BJ (cell line): ENCODE results near the gene ANO7. TPM values are rescaled to one million over a fixed set of nuclear protein-coding genes. Genes with fewer than 3 reads are reported as not detected.

ENCODE experiments used
- CTCF ChIA-PET: fragments of 350-600 bp; formaldehyde crosslinking; extraction: SDS; loops from one replicate; lab custom pipeline; 2021; ENCODE audit warnings: antibody characterized with exemption, inconsistent platforms; lab: Yijun Ruan, JAX
- POLR2A ChIA-PET: fragments of 300-600 bp; sonication (Branson Sonifier 250); formaldehyde crosslinking; extraction: SDS; loops from one replicate; lab custom pipeline; 2021; ENCODE audit warnings: antibody characterized with exemption; lab: Charles Lee
- DNase-seq: peaks from one replicate; pipeline ENCODE4 v3.0.0-alpha.2; 2011; ENCODE audit warnings: low read depth
- H3K27me3 ChIP-seq: 2 replicates; pipeline ENCODE4 v1.6.0; 2011; ENCODE audit warnings: low read length; ENCODE audit not compliant: control insufficient read depth, insufficient read depth
- H3K36me3 ChIP-seq: 2 replicates; pipeline ENCODE4 v1.5.1; 2011; ENCODE audit warnings: low read length; ENCODE audit not compliant: control insufficient read depth, insufficient read depth
- H3K4me3 ChIP-seq: 2 replicates; pipeline ENCODE4 v1.5.1; 2011; ENCODE audit warnings: low read depth, mild to moderate bottlenecking, control low read depth, low read length
- polyA plus RNA-seq: library from polyadenylated mRNA; depleted of rRNA; stranded (reverse); fragments of >200 nt; gene quantifications from 2 replicates; pipeline ENCODE4 v1.2.3, GENCODE V29; 2011
- TF ChIP-seq, protein P1 (sequence below): IDR thresholded peaks from 2 replicates; pipeline ENCODE4 v1.5.1; 2011; ENCODE audit warnings: low read depth, mild to moderate bottlenecking, control low read depth, inconsistent platforms, low read length, moderate library complexity; ENCODE audit not compliant: insufficient read depth

Gene ANO7
- polyA plus RNA-seq, 1 experiment: 0.74 TPM

DNA sequence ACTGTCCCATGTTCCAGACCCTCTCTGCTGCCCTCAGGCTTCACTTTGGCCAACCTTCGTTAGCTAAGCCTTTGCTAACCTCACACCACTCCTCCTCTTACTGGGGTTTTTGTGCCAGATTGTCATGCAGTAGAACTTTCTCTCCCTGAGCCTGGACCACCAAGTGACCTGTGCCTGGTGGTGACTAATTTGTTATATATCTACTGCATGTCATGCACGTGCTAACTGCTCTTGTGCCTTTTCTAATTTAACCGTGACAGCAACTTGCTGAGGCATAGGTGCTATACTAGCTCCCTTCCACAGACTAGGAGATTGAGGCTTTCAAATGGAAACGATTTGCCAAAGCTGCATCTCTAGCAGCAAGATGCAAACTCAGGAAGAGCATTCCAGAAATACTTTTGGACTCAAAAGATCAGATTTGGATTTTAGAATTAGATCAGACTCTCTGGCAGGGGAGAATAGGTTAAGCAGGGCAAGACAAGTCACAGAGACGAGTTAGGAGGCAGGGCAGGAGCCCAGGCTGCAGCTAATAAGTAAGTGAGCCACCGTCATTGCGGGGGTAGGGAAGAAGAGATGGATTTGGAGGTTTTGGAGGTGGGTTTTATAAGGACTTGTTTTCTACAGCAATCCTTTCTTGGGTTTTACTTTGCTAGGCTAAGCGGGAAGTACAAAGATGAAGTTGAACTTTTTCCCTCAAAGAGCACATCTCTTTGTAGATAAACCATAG is 36.4 kb upstream of the ANO7 start:
- Histone ChIP-seq H3K27me3 (no peaks in the 10 kb centered on the region), H3K4me3 (no peak overlapping the region), H3K36me3 (peaks cover 3% of the 10 kb centered on the region)
- TF ChIP-seq, protein P1, sequence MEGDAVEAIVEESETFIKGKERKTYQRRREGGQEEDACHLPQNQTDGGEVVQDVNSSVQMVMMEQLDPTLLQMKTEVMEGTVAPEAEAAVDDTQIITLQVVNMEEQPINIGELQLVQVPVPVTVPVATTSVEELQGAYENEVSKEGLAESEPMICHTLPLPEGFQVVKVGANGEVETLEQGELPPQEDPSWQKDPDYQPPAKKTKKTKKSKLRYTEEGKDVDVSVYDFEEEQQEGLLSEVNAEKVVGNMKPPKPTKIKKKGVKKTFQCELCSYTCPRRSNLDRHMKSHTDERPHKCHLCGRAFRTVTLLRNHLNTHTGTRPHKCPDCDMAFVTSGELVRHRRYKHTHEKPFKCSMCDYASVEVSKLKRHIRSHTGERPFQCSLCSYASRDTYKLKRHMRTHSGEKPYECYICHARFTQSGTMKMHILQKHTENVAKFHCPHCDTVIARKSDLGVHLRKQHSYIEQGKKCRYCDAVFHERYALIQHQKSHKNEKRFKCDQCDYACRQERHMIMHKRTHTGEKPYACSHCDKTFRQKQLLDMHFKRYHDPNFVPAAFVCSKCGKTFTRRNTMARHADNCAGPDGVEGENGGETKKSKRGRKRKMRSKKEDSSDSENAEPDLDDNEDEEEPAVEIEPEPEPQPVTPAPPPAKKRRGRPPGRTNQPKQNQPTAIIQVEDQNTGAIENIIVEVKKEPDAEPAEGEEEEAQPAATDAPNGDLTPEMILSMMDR: no peak
- DNase-seq: no peak
- ChIA-PET CTCF (interaction anchor here (0.6 kb wide), 1 partner anchor 461 kb away, joined by 3 read pairs; no protein-coding TSS in a partner anchor), POLR2A (no interaction called here)

GRCh38 chr2:241153616-241154015 is 34.9 kb upstream of the ANO7 start:
- ChIA-PET POLR2A (no interaction called here), CTCF (no interaction called here)
- H3K4me3 ChIP-seq: no peak overlapping the region
- H3K27me3 ChIP-seq: no peaks in the 10 kb centered on the region
- no peak for DNase-seq
- H3K36me3 ChIP-seq: peaks cover 8% of the 10 kb centered on the region
- TF ChIP-seq, protein P1: no peak

DNA sequence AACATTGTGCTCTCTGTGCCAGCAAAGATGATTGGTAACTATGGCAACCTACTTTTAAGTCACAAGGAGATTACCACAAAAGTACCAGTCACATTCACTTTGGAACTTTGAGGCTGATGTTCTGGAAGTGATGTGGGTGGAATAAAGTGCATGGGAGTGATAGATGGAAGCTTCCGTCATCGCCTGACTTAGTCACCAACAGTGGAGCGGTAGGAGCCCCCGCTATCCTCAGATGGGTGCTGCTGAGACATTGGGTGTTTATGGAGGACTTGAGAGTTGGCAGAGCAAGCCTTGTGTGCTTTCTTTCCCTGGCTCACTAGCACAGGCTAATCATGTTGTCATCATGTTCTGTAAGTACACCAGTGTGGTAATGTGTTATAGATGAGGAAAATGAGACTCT is 33.6 kb upstream of the ANO7 start:
- ChIA-PET CTCF (no interaction called here), POLR2A (no interaction called here)
- H3K4me3 ChIP-seq: no peak overlapping the region
- H3K27me3 ChIP-seq: no peaks in the 10 kb centered on the region
- DNase-seq: no peak
- TF ChIP-seq, protein P1: no peak
- H3K36me3 ChIP-seq: peaks cover 14% of the 10 kb centered on the region

GRCh38 chr2:241155936-241156335 is 32.5 kb upstream of the ANO7 start:
- H3K27me3 ChIP-seq: no peaks in the 10 kb centered on the region
- TF ChIP-seq, protein P1: no peak
- peaks cover 14% of the 10 kb centered on the region for H3K36me3 ChIP-seq
- no peak for DNase-seq
- POLR2A ChIA-PET: no interaction called here
- CTCF ChIA-PET: no interaction called here
- no peak overlapping the region for H3K4me3 ChIP-seq

DNA sequence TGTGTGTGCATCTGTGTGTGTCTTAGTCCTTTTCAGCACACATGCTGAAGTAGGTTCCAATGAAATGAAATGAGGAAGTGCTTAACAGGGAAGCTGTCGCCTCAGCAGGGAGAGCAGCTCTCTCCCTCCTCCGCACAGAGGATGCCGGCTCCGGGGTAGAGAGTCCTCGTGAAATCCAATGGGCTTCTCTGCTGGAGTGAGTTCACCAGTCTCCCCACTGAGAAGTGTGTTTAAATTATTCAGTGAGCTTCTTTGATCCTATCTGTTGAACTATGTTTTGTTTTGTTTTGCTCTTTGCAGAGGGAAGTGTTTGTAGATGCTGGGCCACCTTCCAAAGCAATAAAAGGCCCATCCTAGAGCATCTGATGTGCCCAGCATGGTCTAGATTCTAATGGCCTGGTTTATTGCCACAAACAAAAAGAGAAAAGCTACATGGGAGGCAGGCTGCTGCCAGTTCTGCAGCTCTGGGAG is 31.5 kb upstream of the ANO7 start:
- Histone ChIP-seq H3K36me3 (peaks cover 14% of the 10 kb centered on the region), H3K27me3 (no peaks in the 10 kb centered on the region), H3K4me3 (no peak overlapping the region)
- ChIA-PET POLR2A (no interaction called here), CTCF (no interaction called here)
- TF ChIP-seq, protein P1: no peak
- DNase-seq: no peak
